Stimulated activated naive CD4-positive, alpha-beta T cell (primary cell): Measurements from ENCODE around the gene APOBEC3B.
"Not testable (repeated sequence)": the region's sequence is repeated elsewhere in the genome, so short reads cannot be mapped to it uniquely, and the experiment has no call there.

Experiments used
- DNase-seq, 6 experiments: peaks; one replicate each; lab custom pipeline; 2025; lab: John Stamatoyannopoulos, UW

Gene APOBEC3B

DNA sequence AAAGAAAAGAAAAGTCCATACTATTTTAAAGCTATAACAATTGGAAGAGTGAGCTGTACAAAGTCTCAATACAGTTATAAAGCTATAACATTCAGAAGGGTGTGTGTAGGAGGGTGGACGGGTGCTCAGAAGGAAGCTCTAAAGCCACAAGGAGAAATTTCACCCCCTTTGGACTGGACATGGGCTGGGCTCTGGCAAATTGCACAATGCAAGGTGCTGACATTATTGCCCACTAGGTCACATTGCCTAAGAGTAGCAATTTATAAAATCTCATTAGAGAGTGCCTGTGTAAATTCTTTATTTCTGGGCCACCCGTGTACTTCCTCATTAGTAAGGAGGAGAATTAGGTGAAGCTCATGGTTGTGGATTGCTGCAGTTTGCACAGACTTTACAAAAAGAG is 30.4 kb upstream of the APOBEC3B start:
- DNase-seq: no peak

DNA sequence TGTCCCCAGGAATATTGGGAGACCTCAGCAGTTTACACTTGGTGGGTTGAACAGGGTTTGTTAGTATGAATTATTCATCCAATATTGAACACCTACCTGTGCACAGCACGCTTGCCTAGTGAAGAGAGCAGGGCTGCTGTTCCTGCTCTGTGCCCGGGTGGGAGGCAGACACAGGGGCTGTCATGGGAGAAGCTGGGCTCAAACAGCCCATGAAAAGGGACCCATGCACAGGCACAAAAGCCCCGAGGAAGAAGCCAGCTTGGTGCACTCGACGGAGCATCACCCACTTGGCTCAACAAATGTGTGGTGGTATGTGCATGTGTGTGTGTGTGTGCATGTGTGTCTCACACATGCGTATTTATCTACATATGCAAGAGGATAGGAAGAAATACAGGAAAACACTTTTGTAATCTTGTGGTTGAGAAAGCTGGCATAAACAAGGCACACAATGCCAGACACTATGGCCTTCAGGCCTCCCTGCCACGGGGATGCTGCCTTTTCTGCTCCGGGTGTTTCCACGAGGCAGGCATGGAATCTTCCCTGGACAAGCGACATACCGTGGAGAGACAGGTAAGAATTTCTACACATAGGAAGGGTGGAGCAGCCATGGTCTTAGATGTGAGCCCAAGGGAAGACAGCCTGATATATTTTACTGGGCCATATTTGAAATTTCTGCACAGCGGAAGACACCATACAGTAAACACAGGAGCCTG is 29.7 kb upstream of the APOBEC3B start:
- DNase-seq: no peak

DNA sequence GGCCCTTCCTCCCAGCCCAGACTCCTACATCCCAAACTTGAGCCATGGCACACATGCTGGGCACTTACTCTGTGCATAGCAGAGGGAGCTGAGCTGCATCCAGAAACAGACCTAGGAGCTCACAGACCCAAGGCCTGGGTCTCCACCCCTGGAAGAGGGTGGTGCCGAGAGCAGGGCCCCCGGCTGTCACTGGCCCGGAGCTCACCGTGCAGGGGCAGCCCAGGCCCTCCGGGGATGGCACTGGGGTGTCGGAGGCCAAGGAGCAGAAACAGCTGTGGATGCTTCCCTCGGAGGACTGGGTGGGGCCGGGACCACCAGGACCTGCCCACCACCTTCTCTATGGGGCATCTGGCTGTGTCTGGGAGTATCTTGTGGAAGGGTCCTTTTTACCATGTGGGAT is 29.1 kb upstream of the APOBEC3B start:
- DNase-seq: no peak

DNA sequence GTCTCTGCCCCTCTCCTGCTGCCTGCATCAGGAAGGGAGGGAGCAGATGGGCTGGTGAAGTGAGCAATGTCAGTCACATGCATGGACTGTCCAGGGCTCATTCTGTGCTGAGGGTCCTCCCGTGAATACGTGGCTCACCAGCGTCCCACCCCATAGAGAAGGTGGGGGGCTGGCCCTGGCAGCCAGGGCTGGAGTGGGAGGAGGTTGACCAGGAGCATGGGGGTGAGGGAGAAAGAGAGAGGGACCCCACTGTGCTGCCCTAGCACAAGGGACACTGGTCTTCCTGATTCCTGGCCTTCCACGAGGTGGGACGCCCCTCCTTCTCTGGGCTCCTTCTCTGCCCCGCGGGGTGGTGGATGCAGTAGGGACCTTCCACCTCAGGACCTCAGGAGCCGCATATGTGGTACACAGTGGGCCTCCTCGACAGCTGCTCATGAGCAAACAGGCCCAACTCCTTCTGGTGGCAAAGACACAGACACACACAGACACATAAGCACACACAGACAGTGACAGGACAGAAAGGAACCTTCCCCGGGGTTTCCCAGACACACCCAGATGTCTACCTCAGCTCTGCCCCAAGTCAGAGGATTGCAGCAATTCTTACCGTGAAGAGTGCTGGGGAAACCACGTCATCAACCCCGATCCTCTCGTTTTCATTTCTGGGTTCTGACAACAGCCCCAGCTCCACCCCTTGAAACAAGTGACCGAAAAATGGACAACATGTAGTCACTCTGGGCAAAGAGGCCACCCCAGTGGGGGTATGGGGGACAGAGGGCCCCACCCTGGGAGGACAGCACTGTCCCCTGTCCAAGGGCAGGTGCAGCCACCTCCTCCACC is 28.4 kb upstream of the APOBEC3B start:
- no peak for DNase-seq

DNA sequence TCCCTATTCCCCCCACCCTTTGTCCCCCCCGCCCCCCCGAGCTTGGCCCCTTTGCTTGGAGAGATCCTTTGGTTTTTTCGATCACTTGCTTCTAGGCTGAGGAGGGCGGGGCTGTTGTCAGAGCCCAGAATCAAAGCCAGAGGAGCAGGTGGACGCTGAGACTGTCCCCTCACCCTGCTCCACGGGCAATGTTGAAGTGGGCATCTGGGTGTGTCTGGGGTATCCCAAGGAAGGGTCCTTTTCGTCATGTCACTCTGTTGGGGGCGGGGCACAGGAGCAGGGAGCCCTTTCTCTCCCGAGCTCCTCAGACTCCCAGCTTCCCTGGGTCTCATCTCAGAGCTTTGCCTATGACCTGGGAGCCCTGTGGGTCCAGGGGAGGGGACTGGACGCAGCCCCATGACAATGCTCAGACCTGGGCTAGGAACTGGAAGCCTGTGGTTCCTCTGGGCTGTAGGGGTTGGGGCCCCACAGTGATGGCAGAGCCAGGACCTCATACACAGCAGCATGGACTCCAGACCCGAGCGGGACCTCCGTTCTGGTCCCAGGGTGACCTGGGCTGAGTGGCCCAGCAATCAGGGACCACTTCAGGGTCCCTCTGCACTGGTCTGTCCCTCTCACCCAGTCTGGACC is 27.6 kb upstream of the APOBEC3B start:
- DNase-seq: no peak

DNA sequence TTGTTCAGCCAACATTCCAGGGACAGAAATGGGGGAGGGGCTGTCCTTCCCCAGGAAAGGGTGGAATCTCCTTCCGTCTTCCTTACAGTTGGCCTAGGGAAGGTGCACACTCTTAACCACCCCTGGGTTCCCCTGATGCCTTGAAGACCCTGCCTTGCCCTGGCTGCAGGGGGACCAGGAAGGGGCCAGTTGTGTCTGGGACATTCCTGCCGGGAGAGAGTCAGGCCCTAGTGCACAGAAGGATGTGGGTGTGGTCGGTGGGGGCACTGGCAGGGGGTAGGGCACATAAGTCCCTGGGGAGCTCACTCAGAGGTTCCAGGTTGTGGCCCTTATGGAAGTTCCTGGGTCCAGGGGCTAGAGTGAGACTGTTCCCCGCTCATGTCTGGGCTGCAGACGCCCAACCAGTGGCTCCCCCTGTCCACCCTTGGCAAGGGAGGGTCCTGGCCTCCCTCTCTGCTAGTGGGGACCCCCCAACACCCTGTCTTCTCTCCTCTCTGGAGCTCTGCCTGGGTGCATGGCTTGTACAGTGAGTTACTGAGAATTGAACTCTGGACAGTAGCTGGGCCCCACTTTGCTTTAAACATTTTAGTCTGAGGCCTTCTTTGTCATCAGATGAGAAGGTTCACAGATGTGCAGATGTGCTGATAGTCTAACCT is 26.8 kb upstream of the APOBEC3B start:
- no peak for DNase-seq

DNA sequence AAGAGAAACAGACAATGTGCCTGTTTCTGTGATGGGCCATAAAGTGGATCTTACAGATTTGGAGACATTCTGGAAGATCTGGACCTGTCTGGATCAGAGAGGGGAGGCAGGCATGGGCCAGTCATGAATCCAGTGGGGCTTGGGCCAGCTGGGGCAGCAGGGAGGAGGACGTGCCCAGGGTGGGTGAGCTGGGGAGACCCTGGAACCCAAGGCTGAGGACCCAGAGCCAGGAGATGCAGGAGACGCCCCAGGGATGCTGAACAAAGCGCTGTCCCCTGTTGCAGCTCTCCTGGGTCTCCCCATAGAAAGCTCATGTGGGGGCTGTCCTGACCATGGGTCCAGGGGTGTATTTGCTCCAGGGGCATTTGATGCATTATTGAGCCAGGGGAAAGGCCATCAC is 26.2 kb upstream of the APOBEC3B start:
- DNase-seq: no peak

DNA sequence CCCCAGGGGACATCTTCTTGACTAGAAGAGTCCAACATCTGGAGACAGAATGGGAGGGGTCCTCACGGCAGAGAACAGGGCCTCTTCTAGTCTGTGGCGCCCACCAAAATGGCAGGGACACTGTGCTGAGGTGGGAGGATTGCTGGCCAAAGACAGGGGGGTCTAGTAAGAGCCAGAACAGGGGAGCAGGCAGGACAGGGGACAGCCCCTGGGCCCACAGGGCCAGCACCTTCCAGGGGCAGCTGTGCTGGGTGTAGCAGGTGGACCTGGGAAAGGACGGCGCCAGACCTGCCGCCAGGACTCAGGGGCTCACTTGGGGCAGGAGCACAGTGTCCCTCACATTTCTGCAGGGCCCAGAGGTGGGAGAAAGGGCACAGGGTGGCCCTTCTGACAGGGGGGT is 25.6 kb upstream of the APOBEC3B start:
- no peak for DNase-seq

DNA sequence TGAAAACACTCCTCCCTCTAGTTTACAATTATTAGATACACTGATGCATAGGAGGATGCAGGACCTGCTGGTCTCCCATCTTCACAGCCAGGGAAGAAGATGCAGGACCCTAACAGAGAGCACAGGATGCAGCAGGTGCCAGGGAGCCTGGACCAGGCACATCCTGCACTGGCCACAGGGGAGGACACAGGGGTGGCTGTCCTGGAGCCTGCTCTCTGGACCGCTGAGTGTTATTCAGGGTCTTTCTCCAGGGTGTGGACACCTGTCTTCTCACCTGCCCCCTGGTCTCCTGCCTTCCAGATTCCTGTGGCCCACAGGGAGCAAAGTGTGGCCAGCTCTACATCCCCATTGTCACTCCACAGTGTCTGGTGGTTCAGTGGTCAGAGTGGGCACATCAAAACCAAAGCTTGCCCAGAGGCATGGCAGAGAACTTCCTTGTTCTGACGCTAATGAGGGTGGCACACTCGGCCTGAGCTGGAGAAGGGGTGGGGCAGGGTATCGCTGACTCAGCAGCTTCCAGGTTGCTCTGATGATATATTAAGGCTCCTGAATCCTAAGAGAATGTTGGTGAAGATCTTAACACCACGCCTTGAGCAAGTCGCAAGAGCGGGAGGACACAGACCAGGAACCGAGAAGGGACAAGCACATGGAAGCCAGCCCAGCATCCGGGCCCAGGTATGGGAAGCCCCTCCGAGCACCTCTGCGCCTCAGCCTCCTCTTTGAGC is 24.9 kb upstream of the APOBEC3B start, which contains the start of gene APOBEC3A:
TSS of gene APOBEC3A (plus strand) at position 564 of the 725 bp plus-strand sequence. CDS start at position 647, 83 bp downstream.
- DNase-seq: no peak

DNA sequence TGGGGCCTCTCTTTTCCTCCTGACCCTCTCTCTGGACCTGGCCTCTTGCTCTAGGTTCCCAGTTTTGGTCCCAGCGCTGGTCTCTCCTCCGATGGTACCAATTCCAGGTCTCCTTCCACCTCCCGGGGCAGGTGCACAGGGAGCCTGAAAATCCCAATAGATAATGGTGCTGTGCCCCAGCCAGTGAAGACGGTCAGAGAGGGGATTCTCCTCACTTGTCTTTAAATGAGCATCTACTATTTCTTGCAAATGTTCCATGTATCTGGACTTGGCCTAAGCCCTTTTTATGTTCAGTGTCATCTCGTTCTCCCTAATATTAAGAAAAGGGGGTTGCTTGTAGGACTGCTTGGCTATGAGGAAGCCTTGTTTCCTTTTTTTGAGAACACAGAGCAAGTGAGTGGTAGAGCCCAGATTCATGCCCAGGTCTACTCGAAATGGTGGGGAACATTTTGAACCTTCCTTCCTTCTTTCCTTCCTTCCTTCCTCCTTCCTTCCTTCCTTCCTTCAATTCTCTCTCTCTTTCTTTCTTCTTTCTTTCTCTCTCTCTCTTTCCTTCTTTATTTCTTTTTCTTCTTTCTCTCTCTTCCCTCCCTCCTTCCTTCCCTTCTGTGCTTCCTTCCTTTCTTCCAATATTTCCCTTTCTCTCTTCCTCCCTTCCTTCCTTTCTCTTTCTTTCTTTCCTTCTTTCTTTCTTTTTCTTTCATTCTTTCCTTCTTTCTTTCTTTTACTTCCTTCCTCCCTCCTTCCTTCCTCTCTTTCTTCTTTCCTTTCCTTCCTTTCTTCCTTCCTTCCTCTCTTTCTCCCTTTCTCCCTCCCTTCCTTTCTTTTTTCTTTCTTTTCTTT is 24.1 kb upstream of the APOBEC3B start:
- no peak for DNase-seq

DNA sequence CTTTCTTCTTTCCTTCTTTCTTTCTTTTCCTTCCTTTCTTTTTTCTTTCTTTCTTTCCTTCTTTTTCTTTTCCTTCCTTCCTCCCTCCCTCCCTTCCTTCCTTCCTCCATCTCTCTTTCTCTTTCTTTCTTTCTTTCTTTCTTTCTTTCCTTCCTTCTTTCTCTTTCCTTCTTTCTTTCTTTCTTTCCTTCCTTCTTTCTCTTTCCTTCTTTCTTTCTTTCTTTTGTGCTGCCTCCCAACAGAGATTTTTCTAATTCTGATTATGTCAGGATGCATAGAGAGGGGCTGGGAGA is 23.6 kb upstream of the APOBEC3B start:
- not testable (repeated sequence) for DNase-seq

DNA sequence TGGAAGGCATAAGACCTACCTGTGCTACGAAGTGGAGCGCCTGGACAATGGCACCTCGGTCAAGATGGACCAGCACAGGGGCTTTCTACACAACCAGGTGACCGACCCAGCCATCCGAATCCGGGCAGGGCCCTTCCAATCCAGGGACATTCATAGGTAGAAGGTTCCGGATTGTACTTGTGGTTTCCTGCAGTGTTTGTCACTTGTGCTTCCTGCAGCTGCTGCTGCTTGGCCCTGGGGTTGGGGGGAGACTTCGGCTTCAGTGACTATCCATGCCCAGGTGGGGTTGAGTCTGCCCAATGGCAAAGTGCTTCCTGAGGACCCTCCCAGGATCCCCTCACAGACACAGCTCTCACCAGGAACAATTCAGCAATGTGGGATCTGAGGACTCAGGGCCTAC is 22.6 kb upstream of the APOBEC3B start:
- no peak for DNase-seq

DNA sequence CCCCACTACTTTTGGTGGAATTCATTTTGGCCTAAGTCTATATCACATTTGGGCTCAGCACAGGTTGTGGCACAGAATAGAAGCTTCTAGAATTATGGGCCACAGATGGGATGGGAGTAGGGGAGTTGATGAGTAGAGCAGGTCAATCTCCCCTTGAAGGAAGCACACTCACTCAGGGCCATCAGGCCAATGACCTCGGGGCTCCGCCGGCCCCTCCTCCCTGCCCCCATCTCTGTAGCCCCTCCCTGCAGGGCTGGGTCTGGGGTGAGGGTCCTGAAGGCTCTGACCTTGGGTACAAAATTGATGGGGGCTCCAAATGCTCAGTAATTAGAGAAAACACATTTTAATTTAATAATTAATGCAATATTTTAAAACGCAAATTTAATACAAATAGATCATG is 21.5 kb upstream of the APOBEC3B start:
- DNase-seq: not testable (repeated sequence)

DNA sequence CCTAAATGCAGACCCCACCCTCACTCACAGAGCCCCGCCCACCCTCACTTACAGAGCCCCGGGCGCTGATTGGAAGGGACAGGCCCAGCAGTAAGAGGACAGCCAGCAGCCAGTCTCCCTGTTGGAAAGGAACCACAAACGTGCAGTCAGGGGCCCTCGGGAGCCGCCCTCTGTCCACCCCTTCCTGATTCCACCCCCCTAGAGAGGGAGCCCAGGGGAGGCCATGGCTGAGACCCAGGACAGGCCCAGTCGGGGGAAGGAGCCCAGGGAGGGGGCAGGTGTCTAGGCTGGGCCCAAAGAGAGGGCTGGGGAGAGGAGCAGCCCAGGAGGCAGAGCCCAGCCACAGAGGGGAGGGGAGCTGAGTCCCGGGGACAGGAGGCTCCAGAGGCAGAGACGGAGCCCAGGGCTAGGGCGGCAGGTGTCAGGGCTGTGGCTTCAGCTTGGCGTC is 18.8 kb upstream of the APOBEC3B start:
- not testable (repeated sequence) for DNase-seq

DNA sequence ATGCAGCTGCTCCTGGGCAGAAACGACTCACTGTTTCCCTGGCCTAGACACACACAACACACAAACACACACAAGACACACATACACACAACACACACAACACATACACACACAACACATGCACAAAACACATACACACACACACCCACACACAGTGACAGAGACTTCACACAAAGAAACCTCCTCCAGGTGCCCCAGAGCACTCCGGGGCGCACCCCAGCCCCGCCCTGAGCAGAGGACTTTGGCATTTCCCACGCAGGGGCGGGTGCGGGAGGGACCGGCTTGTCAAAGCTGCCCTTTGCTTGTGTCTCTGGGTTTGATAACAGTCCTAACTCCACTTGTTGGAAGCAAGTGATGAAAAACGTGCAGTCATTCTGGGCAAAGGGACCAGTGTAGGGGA is 18.3 kb upstream of the APOBEC3B start:
- DNase-seq: no peak

DNA sequence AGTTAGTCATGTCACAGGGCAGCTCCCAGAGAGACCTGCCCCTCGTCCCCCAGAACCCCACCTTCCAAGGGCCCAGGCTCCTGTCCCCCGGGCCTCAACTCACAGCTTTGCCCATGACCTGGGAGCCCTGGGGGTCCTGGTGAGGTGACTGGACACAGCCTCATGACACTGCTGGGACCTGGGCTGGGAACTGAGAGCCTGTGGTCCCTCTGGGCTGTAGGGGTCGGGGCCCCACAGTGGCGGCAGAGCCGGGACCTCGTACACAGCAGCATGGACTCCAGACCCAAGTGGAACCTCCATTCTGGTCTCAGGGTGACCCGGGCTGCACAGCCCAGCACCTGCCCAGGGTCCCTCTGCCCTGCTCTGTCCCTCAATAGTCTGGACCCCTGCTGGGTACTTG is 17.8 kb upstream of the APOBEC3B start:
- no peak for DNase-seq

DNA sequence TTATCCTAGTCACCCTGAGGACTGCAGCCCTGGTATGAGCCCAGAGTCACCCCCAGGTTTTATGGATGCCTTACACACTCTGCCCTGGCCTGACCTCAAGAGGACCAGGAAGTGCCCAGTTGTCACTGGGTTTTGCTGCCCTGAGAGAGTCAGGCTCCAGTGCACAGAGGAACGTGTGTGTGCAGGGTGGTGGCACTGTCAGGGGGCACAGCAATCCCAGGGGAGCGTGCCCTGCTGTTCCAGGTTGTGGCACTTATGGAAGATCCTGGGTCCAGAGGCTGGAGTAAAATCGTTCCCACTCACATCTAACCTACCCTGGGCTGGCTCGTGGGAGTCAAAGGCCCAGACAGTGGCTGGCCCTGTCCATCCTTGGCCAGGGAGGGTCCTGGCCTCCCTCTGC is 17.2 kb upstream of the APOBEC3B start:
- DNase-seq: no peak

DNA sequence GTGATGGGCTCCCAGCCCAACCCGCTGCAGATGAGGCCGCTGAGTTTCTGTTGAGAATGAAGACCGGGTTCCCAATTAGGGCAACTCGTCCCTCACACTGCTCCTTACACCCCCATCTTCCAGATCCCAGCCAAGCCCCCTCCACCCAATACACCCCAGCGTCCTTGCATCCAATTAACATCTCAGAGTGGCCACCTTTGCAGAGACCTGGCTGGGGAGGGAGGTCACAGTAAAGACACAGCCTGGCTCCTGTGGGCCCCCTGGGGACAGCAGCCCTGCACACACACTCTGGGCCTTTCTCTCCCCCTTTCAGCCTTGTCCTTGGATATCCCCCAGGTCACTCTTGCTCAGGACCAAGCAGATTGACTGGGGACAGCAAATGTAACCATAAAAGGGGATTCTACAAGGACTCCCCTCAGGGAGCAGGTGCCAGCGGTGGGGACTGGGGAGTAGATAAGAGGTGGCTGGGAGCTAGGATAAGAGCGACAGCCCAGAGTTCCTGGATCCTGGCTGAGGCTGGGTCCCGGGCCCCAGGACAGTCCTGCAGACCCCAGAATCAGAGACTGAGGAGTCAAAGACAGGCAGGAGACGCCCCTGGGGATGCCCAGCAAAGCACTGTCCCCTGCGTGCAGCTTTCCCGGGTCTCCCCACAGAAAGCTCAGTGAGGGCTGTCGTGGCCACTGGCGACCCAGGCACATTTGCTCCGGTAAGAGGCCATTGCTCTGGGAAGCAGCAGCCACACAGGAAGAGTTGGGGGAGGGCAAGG is 16.4 kb upstream of the APOBEC3B start:
- no peak for DNase-seq

DNA sequence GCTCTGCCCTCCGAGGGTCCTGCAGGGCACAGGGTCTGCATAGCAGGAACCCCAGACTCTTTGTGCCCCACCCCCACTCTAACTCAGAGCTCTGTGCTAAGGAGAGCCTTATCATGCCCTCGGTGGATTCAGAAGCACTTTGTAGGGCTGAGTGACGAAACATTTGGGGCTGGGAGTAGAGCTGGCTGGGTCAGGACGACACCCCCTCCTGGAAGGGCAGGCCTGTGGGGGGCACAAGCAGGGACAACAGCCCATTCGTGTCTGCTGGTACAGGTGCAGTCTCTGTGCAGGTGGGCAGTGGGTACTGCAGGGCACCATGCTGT is 15.8 kb upstream of the APOBEC3B start:
- DNase-seq: no peak

DNA sequence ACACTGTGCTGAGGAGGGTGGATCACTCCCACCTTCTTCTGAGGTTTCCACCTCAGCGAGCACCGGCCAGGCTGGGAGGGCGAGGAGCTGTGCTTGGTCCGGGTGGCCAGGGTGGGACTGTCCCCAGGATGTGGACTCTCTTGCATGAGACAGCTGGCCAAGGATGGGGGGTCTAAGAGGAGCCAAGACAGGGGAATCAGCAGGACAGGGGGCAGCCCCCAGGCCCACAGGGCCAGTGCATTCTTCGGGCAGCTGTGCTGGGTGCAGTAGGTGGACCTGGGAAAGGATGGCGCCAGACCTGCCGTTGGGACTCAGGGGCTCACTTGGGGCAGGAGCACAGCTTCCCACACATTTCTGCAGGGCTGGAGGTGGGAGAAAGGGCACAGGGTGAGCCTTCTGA is 15.2 kb upstream of the APOBEC3B start:
- no peak for DNase-seq
